SU-DHL-6 (cell line): ENCODE data around the gene DOCK1.
"Not testable (repeated sequence)": the region's sequence is repeated elsewhere in the genome, so short reads cannot be mapped to it uniquely, and the experiment has no call there.

ENCODE experiments used
- H2AFZ ChIP-seq: fragments of 200-600 bp; sonication (generic); 2 replicates; pipeline ENCODE4 v1.6.1; 2014; ENCODE audit warnings: low read depth, mild to moderate bottlenecking, moderate library complexity, mixed read lengths, antibody characterized with exemption, low read length; ENCODE audit not compliant: severe bottlenecking
- H3F3A ChIP-seq: fragments of 200-600 bp; shearing (Covaris generic); 2 replicates; pipeline ENCODE4 v1.6.0; 2016; ENCODE audit warnings: antibody characterized with exemption, mild to moderate bottlenecking; ENCODE audit not compliant: insufficient read depth
- H3K27ac ChIP-seq: fragments of 200-600 bp; sonication (generic); 2 replicates; pipeline ENCODE4 v1.5.1; 2016; ENCODE audit warnings: low read depth, mild to moderate bottlenecking, low read length, moderate library complexity, mixed read lengths
- H3K27me3 ChIP-seq: fragments of 200-600 bp; sonication (generic), shearing (Covaris generic); 2 replicates; pipeline ENCODE4 v1.6.0; 2014; ENCODE audit warnings: mild to moderate bottlenecking, low read length
- H3K36me3 ChIP-seq: fragments of 200-600 bp; sonication (generic); 2 replicates; pipeline ENCODE4 v1.6.1; 2014; ENCODE audit warnings: mild to moderate bottlenecking, low read length, mixed read lengths
- H3K4me2 ChIP-seq: fragments of 300-600, 200-600 bp; shearing (Covaris generic), sonication (generic); 2 replicates; pipeline ENCODE4 v1.6.0; 2014; ENCODE audit warnings: low read length, low read depth, mild to moderate bottlenecking; ENCODE audit not compliant: poor library complexity, severe bottlenecking
- H3K4me3 ChIP-seq: fragments of 200-600 bp; sonication (generic); 2 replicates; pipeline ENCODE4 v1.5.1; 2014; ENCODE audit warnings: antibody characterized with exemption, low read length, mild to moderate bottlenecking, mixed read lengths; ENCODE audit not compliant: insufficient read depth, poor library complexity, severe bottlenecking
- H3K79me2 ChIP-seq: fragments of 200-600 bp; sonication (generic); 2 replicates; pipeline ENCODE4 v1.6.1; 2014; ENCODE audit warnings: mild to moderate bottlenecking, low read length, moderate library complexity; ENCODE audit not compliant: insufficient read depth
- H3K9ac ChIP-seq: fragments of 200-600 bp; sonication (generic); 2 replicates; pipeline ENCODE4 v1.7.0; 2014; ENCODE audit warnings: mild to moderate bottlenecking, low read length
- H3K9me2 ChIP-seq: fragments of 200-600 bp; sonication (generic); replicated peaks from 2 replicates; pipeline ENCODE4 v1.6.1; 2014; ENCODE audit warnings: low read length; ENCODE audit not compliant: insufficient read depth
- H3K9me3 ChIP-seq: fragments of 200-600 bp; sonication (generic); 2 replicates; pipeline ENCODE4 v1.6.1; 2014; ENCODE audit warnings: low read length, mixed read lengths; ENCODE audit not compliant: insufficient read depth
- H4K20me1 ChIP-seq: fragments of 200-600 bp; sonication (generic); 2 replicates; pipeline ENCODE4 v1.6.1; 2014; ENCODE audit warnings: low read depth, mild to moderate bottlenecking, antibody characterized with exemption, low read length, moderate library complexity, mixed read lengths
- EZH2phosphoT487 ChIP-seq: fragments of 200-600 bp; sonication (generic), shearing (Covaris generic); conservative IDR thresholded peaks from 2 replicates; pipeline ENCODE4 v1.6.1; 2018; ENCODE audit warnings: mild to moderate bottlenecking, antibody characterized with exemption, low read length, moderate library complexity, mixed read lengths
- TF ChIP-seq, protein P1 (sequence below): fragments of 200-600 bp; sonication (generic); IDR thresholded peaks from one replicate; pipeline ENCODE4 v1.5.1; 2017; ENCODE audit warnings: antibody characterized with exemption, mild to moderate bottlenecking, low read length, moderate library complexity; ENCODE audit not compliant: insufficient read depth, poor library complexity, severe bottlenecking

The DOCK1 gene

DNA sequence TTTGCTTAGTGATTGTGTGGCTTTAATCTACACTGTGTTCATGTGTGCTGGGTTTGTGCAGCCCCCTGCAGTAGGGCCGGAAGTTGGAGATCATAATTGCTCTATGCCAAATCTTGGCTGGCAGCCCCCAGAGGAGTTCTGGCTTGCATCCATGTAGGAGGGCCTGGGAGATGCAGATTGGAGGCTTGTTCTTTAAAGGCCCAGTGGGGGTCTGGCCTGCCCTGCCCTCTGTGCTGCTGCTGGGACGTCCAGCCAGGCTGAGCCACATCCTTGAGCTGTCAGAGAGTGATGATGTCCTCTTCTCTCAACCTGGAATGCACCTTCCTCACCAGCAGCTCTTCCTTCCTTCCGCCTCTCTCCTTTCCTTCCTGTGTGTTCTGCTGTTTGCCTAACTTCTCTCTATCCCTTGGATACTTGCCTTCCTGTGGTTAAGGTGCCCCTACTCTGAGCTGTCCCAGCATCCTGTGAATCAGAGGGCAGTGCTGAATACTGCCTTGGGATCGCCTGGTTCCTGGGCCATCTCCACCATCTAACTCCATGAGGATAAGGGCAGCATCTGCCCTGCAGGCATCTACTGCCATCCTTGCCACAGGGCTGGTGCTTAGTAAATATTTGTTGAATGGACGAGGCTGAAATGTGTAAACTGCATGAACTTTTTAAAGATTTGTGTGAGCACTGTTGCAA, 30.2 kb downstream of the DOCK1 start:
- H2AFZ ChIP-seq = no peak overlapping the region
- no peaks in the 10 kb centered on the region for H3F3A ChIP-seq
- H3K27me3 ChIP-seq = no peaks in the 10 kb centered on the region
- H3K4me2 ChIP-seq = no peak overlapping the region
- no peak overlapping the region for H3K27ac ChIP-seq
- TF ChIP-seq, protein P1, sequence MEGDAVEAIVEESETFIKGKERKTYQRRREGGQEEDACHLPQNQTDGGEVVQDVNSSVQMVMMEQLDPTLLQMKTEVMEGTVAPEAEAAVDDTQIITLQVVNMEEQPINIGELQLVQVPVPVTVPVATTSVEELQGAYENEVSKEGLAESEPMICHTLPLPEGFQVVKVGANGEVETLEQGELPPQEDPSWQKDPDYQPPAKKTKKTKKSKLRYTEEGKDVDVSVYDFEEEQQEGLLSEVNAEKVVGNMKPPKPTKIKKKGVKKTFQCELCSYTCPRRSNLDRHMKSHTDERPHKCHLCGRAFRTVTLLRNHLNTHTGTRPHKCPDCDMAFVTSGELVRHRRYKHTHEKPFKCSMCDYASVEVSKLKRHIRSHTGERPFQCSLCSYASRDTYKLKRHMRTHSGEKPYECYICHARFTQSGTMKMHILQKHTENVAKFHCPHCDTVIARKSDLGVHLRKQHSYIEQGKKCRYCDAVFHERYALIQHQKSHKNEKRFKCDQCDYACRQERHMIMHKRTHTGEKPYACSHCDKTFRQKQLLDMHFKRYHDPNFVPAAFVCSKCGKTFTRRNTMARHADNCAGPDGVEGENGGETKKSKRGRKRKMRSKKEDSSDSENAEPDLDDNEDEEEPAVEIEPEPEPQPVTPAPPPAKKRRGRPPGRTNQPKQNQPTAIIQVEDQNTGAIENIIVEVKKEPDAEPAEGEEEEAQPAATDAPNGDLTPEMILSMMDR = no peak
- no peak for TF ChIP-seq EZH2phosphoT487
- H3K9ac ChIP-seq = no peak overlapping the region
- H3K36me3 ChIP-seq = no peaks in the 10 kb centered on the region
- H3K4me3 ChIP-seq = no peak overlapping the region
- H3K9me3 ChIP-seq = no peaks in the 10 kb centered on the region
- no peaks in the 10 kb centered on the region for H3K79me2 ChIP-seq
- H3K9me2 ChIP-seq = no peaks in the 10 kb centered on the region
- H4K20me1 ChIP-seq = no peaks in the 10 kb centered on the region

DNA sequence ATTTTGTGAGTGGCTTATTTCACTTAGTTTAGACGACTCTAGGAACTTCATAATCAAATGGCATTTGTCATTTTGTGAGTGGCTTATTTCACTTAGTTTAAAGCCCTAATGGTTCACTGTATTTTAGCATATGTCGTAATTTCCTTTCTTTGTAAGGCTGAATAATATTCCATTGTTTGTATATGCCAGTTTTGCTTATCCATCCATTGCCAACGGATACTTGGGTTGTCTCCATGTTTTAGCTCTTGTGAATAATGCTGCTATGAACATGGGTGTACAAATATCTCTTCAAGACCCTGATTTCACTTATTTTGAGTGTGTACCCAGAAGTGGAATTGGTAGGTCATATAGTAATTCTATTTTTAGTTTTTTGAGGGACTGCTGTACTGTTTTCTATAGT, 31.8 kb downstream of the DOCK1 start:
- no peaks in the 10 kb centered on the region for H3K27me3 ChIP-seq
- H4K20me1 ChIP-seq = no peaks in the 10 kb centered on the region
- H3K36me3 ChIP-seq = no peaks in the 10 kb centered on the region
- no peak for TF ChIP-seq EZH2phosphoT487
- TF ChIP-seq, protein P1 = no peak
- no peak overlapping the region for H3K27ac ChIP-seq
- no peaks in the 10 kb centered on the region for H3K9me2 ChIP-seq
- no peaks in the 10 kb centered on the region for H3K79me2 ChIP-seq
- H3K9ac ChIP-seq = no peak overlapping the region
- no peak overlapping the region for H2AFZ ChIP-seq
- no peak overlapping the region for H3K4me3 ChIP-seq
- no peaks in the 10 kb centered on the region for H3K9me3 ChIP-seq
- no peaks in the 10 kb centered on the region for H3F3A ChIP-seq
- H3K4me2 ChIP-seq = no peak overlapping the region

DNA sequence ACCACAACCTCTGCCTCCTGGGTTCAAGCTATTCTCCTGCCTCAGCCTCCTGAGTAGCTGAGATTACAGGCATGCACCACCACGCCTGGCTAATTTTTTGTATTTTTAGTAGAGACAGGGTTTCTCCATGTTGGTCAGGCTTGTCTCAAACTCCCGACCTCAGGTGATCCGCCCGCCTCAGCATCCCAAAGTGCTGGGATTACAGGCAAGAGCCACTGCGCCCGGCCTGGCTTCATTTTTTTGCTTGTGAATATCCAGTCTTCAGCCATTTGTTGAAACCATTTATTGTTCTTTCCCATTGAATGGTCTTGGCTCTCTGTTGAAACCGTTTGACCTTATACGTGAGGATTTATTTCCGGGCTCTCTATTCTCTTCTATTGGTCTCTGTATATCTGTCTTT, 32.9 kb downstream of the DOCK1 start:
- H3F3A ChIP-seq, H3K9me2 ChIP-seq, H3K9ac ChIP-seq, H3K4me2 ChIP-seq, H3K36me3 ChIP-seq, H3K79me2 ChIP-seq, H3K4me3 ChIP-seq, H3K27ac ChIP-seq, H3K27me3 ChIP-seq, H4K20me1 ChIP-seq, H3K9me3 ChIP-seq, H2AFZ ChIP-seq: not testable (repeated sequence)

DNA sequence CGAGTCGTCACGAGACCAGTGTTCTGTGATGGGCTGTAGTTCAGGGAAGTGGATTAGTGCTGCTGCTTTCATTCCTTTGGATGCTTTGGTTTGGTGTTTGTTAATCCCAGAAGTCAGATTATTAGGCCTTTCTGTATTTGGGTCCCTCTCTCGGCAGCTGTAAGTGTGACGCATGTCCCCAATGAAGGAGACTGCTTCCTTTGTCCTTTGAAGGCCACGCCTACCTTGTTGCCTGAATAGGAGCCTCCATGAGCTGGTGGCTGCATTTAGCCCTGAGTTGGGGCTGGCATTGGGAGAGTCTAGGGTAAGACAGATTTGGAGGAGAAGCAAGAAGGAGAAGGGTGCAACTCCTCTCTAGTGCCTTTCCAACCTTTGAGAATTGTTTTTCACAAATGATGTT, 34.5 kb downstream of the DOCK1 start:
- Histone ChIP-seq H3K9me3 (no peaks in the 10 kb centered on the region), H3K79me2 (no peaks in the 10 kb centered on the region), H4K20me1 (no peaks in the 10 kb centered on the region), H3F3A (no peaks in the 10 kb centered on the region), H3K27ac (no peak overlapping the region), H3K4me3 (no peak overlapping the region), H3K4me2 (no peak overlapping the region), H3K36me3 (no peaks in the 10 kb centered on the region), H2AFZ (no peak overlapping the region), H3K27me3 (no peaks in the 10 kb centered on the region), H3K9me2 (no peaks in the 10 kb centered on the region), H3K9ac (no peak overlapping the region)
- no peak for TF ChIP-seq EZH2phosphoT487
- TF ChIP-seq, protein P1 = no peak
